Left cardiac atrium (tissue), 4 donors: Measurements from ENCODE around the gene TGFBR1. TPM values are rescaled to one million over a fixed set of nuclear protein-coding genes. Genes with fewer than 3 reads are reported as not detected.
A peak's percentile ranks its signal among the peaks of the same experiment; 100 is the strongest.

ENCODE experiments used
- ATAC-seq, 2 donors: fragments of 200-7000 bp; cut with Tn5 transposase; one replicate each; pipeline ENCODE4 v1.9.1; 2020; ENCODE audit warnings: mild to moderate bottlenecking in 2 of 2, moderate library complexity in 2 of 2
- DNase-seq: peaks from one replicate; pipeline ENCODE4 v3.0.0-alpha.2; 2020
- intact Hi-C, 2 donors: fragments of 100-400 bp; cut with DNase I; formaldehyde crosslinking; loops; one replicate each; pipeline versions ENCODE4 v1.14.1 to v1.15.1; 2022 to 2023
- total RNA-seq, 2 donors: library from RNA; stranded (reverse); fragmentation: NEBNext Ultra II Directional; extraction: Animal tissue kit (Norgen Biotek cat#: 25700); gene quantifications; one replicate each; pipeline ENCODE4 v1.2.1, GENCODE V29; 2021
- donor health status: DM: no; HTN: yes; CAD: no.
- donor health status: DM: no; HTN: yes; CAD: no; lungs with severe emphysema.
- donor health status: DM: yes; HTN: yes; CAD: no.
- donor health status: Dilated cardiomyopathy.

Gene TGFBR1
- total RNA-seq, 2 donors from 2014 or later, result 17.3 to 27.1 TPM

- ATAC-seq (no peak), DNase-seq (no peak)
- intact Hi-C loops, result no loop called here
Observed at GRCh38 chr9:99101812-99102211, 3.1 kb upstream of the TGFBR1 start.

- ATAC-seq, result no peak
- intact Hi-C loops, result no loop called here
Observed at GRCh38 chr9:99103054-99103895, 1.6 kb upstream of the TGFBR1 start.

GRCh38 chr9:99103901-99104458, 933 bp upstream of the TGFBR1 start:
- DNase-seq, result peak; percentile 31
- intact Hi-C loops, result no loop called here
- ATAC-seq, result peak in 1 of 2 donors; percentile 9

More at GRCh38 chr9:99103054-99103895, 1.6 kb upstream of the TGFBR1 start:
- no peak for DNase-seq

- intact Hi-C loops, result no loop called here
- ATAC-seq (peak; percentile 70 to 79), DNase-seq (peak; percentile 87)
Observed at GRCh38 chr9:99105152-99106043, 485 bp downstream of the TGFBR1 start.

- intact Hi-C loops, result no loop called here
Observed at GRCh38 chr9:99106044-99106375, 1.1 kb downstream of the TGFBR1 start.

GRCh38 chr9:99107421-99107820, 2.5 kb downstream of the TGFBR1 start:
- DNase-seq, result no peak
- intact Hi-C loops, result no loop called here
- no peak for ATAC-seq

More at GRCh38 chr9:99106044-99106375, 1.1 kb downstream of the TGFBR1 start:
- ATAC-seq (no peak), DNase-seq (no peak)

- ATAC-seq (no peak), DNase-seq (no peak)
- intact Hi-C loops, result no loop called here
Observed at GRCh38 chr9:99108131-99108530, 3.2 kb downstream of the TGFBR1 start.

GRCh38 chr9:99109522-99109921, 4.6 kb downstream of the TGFBR1 start:
- DNase-seq (no peak), ATAC-seq (no peak)
- intact Hi-C loops, result no loop called here

- ATAC-seq, result no peak
- DNase-seq, result no peak
- intact Hi-C loops, result no loop called here
Observed at GRCh38 chr9:99112750-99113413, 8.0 kb downstream of the TGFBR1 start.

GRCh38 chr9:99113414-99114048, 8.6 kb downstream of the TGFBR1 start:
- no peak for DNase-seq
- intact Hi-C loops, result no loop called here
- no peak for ATAC-seq

- intact Hi-C loops, result no loop called here
- DNase-seq (no peak), ATAC-seq (no peak)
Observed at GRCh38 chr9:99114049-99114440, 9.1 kb downstream of the TGFBR1 start.

GRCh38 chr9:99114846-99115500, 10.1 kb downstream of the TGFBR1 start:
- intact Hi-C loops, result no loop called here
- DNase-seq (no peak), ATAC-seq (no peak)

GRCh38 chr9:99116003-99116411, 11.1 kb downstream of the TGFBR1 start:
- DNase-seq (no peak), ATAC-seq (no peak)
- intact Hi-C loops, result no loop called here

GRCh38 chr9:99118782-99119466, 14.0 kb downstream of the TGFBR1 start:
- intact Hi-C loops, result no loop called here

GRCh38 chr9:99119976-99120655, 15.2 kb downstream of the TGFBR1 start:
- ATAC-seq (no peak), DNase-seq (no peak)
- intact Hi-C loops, result no loop called here

More at GRCh38 chr9:99118782-99119466, 14.0 kb downstream of the TGFBR1 start:
- DNase-seq (no peak), ATAC-seq (peak; percentile 43 to 55)

- intact Hi-C loops, result no loop called here
- no peak for DNase-seq
- ATAC-seq, result peak in 1 of 2 donors; percentile 49
Observed at GRCh38 chr9:99121604-99122003, 16.7 kb downstream of the TGFBR1 start.

GRCh38 chr9:99124534-99125255, 19.8 kb downstream of the TGFBR1 start:
- intact Hi-C loops, result no loop called here
- DNase-seq (no peak), ATAC-seq (no peak)
